NT2/D1 (cell line): Measurements from ENCODE around the gene LMNB1.

Experiments
- DNase-seq: peaks from one replicate; pipeline ENCODE4 v3.0.0-alpha.2; 2011; ENCODE audit warnings: low read depth, low spot score
- H3K27me3 ChIP-seq: 2 replicates; pipeline ENCODE4 v1.6.0; 2011; ENCODE audit warnings: mild to moderate bottlenecking; ENCODE audit not compliant: insufficient read length, insufficient read depth
- H3K36me3 ChIP-seq: 2 replicates; pipeline ENCODE4 v1.6.1; 2011; ENCODE audit warnings: mild to moderate bottlenecking, low read length, mixed read lengths; ENCODE audit not compliant: insufficient read depth, insufficient read length
- H3K4me1 ChIP-seq: 2 replicates; pipeline ENCODE4 v1.5.1; 2011; ENCODE audit not compliant: insufficient read depth, insufficient read length
- H3K4me3 ChIP-seq: 2 replicates; pipeline ENCODE4 v1.5.1; 2011; ENCODE audit warnings: low read depth; ENCODE audit not compliant: insufficient read length
- H3K9ac ChIP-seq: 2 replicates; pipeline ENCODE4 v1.6.0; 2011; ENCODE audit warnings: low read depth; ENCODE audit not compliant: insufficient read length
- H3K9me3 ChIP-seq: 2 replicates; pipeline ENCODE4 v1.5.1; 2011; ENCODE audit warnings: mild to moderate bottlenecking, low read length; ENCODE audit not compliant: insufficient read depth
- SUZ12 ChIP-seq: IDR thresholded peaks from 2 replicates; pipeline ENCODE4 v1.6.1; 2011; ENCODE audit not compliant: insufficient read length, insufficient read depth; ENCODE audit errors: extremely low read depth
- YY1 ChIP-seq: IDR thresholded peaks from 2 replicates; pipeline ENCODE4 v1.6.1; 2011; ENCODE audit not compliant: insufficient read length, insufficient read depth
- ZNF274 ChIP-seq: IDR thresholded peaks from 2 replicates; pipeline ENCODE4 v1.6.1; 2011; ENCODE audit warnings: mild to moderate bottlenecking, low read depth, low read length

Gene LMNB1

GRCh38 chr5:126875303-126875785 is 98.4 kb downstream of the LMNB1 start:
- H3K9ac ChIP-seq: no peak overlapping the region
- peaks cover 3% of the 10 kb centered on the region for H3K4me1 ChIP-seq
- DNase-seq: no peak
- H3K9me3 ChIP-seq: no peaks in the 10 kb centered on the region
- no peak overlapping the region for H3K4me3 ChIP-seq
- H3K36me3 ChIP-seq: no peaks in the 10 kb centered on the region
- no peaks in the 10 kb centered on the region for H3K27me3 ChIP-seq
- TF ChIP-seq SUZ12: no peak
- TF ChIP-seq YY1: no peak
- no peak for TF ChIP-seq ZNF274

- Histone ChIP-seq H3K9ac (no peak overlapping the region), H3K4me3 (no peak overlapping the region), H3K9me3 (no peaks in the 10 kb centered on the region), H3K4me1 (peaks cover 3% of the 10 kb centered on the region), H3K27me3 (no peaks in the 10 kb centered on the region), H3K36me3 (no peaks in the 10 kb centered on the region)
- TF ChIP-seq SUZ12 (no peak), YY1 (no peak), ZNF274 (no peak)
- no peak for DNase-seq
Measured at GRCh38 chr5:126877602-126878001, 100.7 kb downstream of the LMNB1 start.

GRCh38 chr5:126878085-126878484 is 101.1 kb downstream of the LMNB1 start:
- Histone ChIP-seq H3K4me3 (no peak overlapping the region), H3K36me3 (no peaks in the 10 kb centered on the region), H3K9me3 (no peaks in the 10 kb centered on the region), H3K9ac (no peak overlapping the region), H3K4me1 (peaks cover 3% of the 10 kb centered on the region), H3K27me3 (no peaks in the 10 kb centered on the region)
- no peak for TF ChIP-seq ZNF274
- no peak for TF ChIP-seq YY1
- no peak for TF ChIP-seq SUZ12
- no peak for DNase-seq

GRCh38 chr5:126878634-126879033 is 101.7 kb downstream of the LMNB1 start:
- Histone ChIP-seq H3K36me3 (no peaks in the 10 kb centered on the region), H3K9ac (no peak overlapping the region), H3K4me3 (no peak overlapping the region), H3K9me3 (no peaks in the 10 kb centered on the region), H3K27me3 (no peaks in the 10 kb centered on the region), H3K4me1 (peaks cover 3% of the 10 kb centered on the region)
- DNase-seq: no peak
- TF ChIP-seq SUZ12 (no peak), ZNF274 (no peak), YY1 (no peak)

GRCh38 chr5:126881821-126882600 is 105.1 kb downstream of the LMNB1 start:
- Histone ChIP-seq H3K27me3 (no peaks in the 10 kb centered on the region), H3K9me3 (no peaks in the 10 kb centered on the region), H3K9ac (no peak overlapping the region), H3K36me3 (no peaks in the 10 kb centered on the region), H3K4me3 (no peak overlapping the region), H3K4me1 (no peaks in the 10 kb centered on the region)
- DNase-seq: no peak
- TF ChIP-seq YY1: no peak
- no peak for TF ChIP-seq SUZ12
- TF ChIP-seq ZNF274: no peak

- no peak for TF ChIP-seq SUZ12
- no peak for TF ChIP-seq YY1
- TF ChIP-seq ZNF274: no peak
- Histone ChIP-seq H3K9me3 (no peaks in the 10 kb centered on the region), H3K27me3 (no peaks in the 10 kb centered on the region), H3K4me3 (no peak overlapping the region), H3K36me3 (no peaks in the 10 kb centered on the region), H3K9ac (no peak overlapping the region), H3K4me1 (no peaks in the 10 kb centered on the region)
- DNase-seq: no peak
Measured at GRCh38 chr5:126883564-126884245, 106.8 kb downstream of the LMNB1 start.

- H3K9ac ChIP-seq: no peak overlapping the region
- no peaks in the 10 kb centered on the region for H3K4me1 ChIP-seq
- H3K27me3 ChIP-seq: no peaks in the 10 kb centered on the region
- H3K4me3 ChIP-seq: no peak overlapping the region
- H3K9me3 ChIP-seq: no peaks in the 10 kb centered on the region
- TF ChIP-seq ZNF274: no peak
- no peak for TF ChIP-seq YY1
- no peak for TF ChIP-seq SUZ12
- no peak for DNase-seq
- no peaks in the 10 kb centered on the region for H3K36me3 ChIP-seq
Measured at GRCh38 chr5:126884269-126884819, 107.4 kb downstream of the LMNB1 start.
